IMR-90 (cell line): ENCODE results near the gene SLC2A1. TPM values are rescaled to one million over a fixed set of nuclear protein-coding genes. Genes with fewer than 3 reads are reported as not detected.
A peak's percentile ranks its signal among the peaks of the same experiment; 100 is the strongest.

Source experiments
- ATAC-seq: fragments of 200-7000 bp; cut with Tn5 transposase; 2 replicates; pipeline ENCODE4 v1.9.1; 2020; ENCODE audit warnings: low read depth, mild to moderate bottlenecking, moderate library complexity
- BruUV-seq: library from RNA; stranded (reverse); fragments of 400-500 nt; replicated peaks from 2 replicates; lab custom pipeline; 2021; lab: Mats Ljungman, UMichigan
- CTCF ChIA-PET: fragments of 300-600 bp; formaldehyde crosslinking; extraction: SDS; loops from one replicate; lab custom pipeline; 2021; ENCODE audit warnings: antibody characterized with exemption; lab: Yijun Ruan, JAX
- POLR2A ChIA-PET: fragments of 300-600 bp; sonication (Branson Sonifier 250); formaldehyde crosslinking; loops from one replicate; lab custom pipeline; 2022; ENCODE audit warnings: antibody characterized with exemption; ENCODE audit not compliant: unreplicated experiment; lab: Charles Lee
- DNase-seq: peaks from one replicate; pipeline ENCODE4 v3.0.0; 2013
- H2AFZ ChIP-seq: replicated peaks from 2 replicates; pipeline ENCODE3; 2013; ENCODE audit warnings: low read length, mild to moderate bottlenecking; ENCODE audit not compliant: poor library complexity
- H2AK5ac ChIP-seq: 2 replicates; pipeline ENCODE4 v1.6.1; 2013; ENCODE audit warnings: low read depth, low read length, inconsistent platforms
- H2AK9ac ChIP-seq: replicated peaks from 2 replicates; pipeline ENCODE3; 2013; ENCODE audit warnings: mild to moderate bottlenecking, low read depth, low read length, moderate library complexity; ENCODE audit not compliant: poor library complexity
- H2BK120ac ChIP-seq: 2 replicates; pipeline ENCODE4 v1.6.1; 2013; ENCODE audit warnings: low read depth, low read length, inconsistent platforms
- H2BK15ac ChIP-seq: 3 replicates; pipeline ENCODE4 v1.6.1; 2013; ENCODE audit warnings: low read depth, low read length, inconsistent platforms
- H2BK20ac ChIP-seq: 2 replicates; pipeline ENCODE4 v1.6.1; 2013; ENCODE audit warnings: low read depth, mild to moderate bottlenecking, inconsistent platforms, low read length, moderate library complexity
- H2BK5ac ChIP-seq: 2 replicates; pipeline ENCODE4 v1.6.1; 2013; ENCODE audit warnings: mild to moderate bottlenecking, low read depth, low read length, inconsistent platforms; ENCODE audit not compliant: poor library complexity, severe bottlenecking
- H3K14ac ChIP-seq: replicated peaks from 2 replicates; pipeline ENCODE4 v1.6.1; 2013; ENCODE audit warnings: low read depth, low read length, inconsistent platforms
- H3K18ac ChIP-seq: 2 replicates; pipeline ENCODE4 v1.6.1; 2013; ENCODE audit warnings: low read depth, low read length, control low read depth
- H3K23ac ChIP-seq: 2 replicates; pipeline ENCODE4 v1.6.1; 2013; ENCODE audit warnings: low read depth, low read length, inconsistent platforms
- H3K27ac ChIP-seq: 2 replicates; pipeline ENCODE4 v1.5.1; 2013; ENCODE audit warnings: mild to moderate bottlenecking, control low read depth, low read length; ENCODE audit not compliant: insufficient read depth
- H3K27me3 ChIP-seq: 2 replicates; pipeline ENCODE4 v1.6.1; 2013; ENCODE audit warnings: low read length; ENCODE audit not compliant: control insufficient read depth, insufficient read depth
- H3K36me3 ChIP-seq: 2 replicates; pipeline ENCODE4 v1.6.1; 2013; ENCODE audit warnings: low read length, mixed read lengths; ENCODE audit not compliant: control insufficient read depth, insufficient read depth
- H3K4ac ChIP-seq: 2 replicates; pipeline ENCODE4 v1.6.1; 2013; ENCODE audit warnings: low read depth, low read length, inconsistent platforms
- H3K4me1 ChIP-seq: 2 replicates; pipeline ENCODE4 v1.6.1; 2013; ENCODE audit warnings: low read length, mixed read lengths; ENCODE audit not compliant: control insufficient read depth, insufficient read depth
- H3K4me2 ChIP-seq: 2 replicates; pipeline ENCODE4 v1.6.1; 2013; ENCODE audit warnings: low read depth, mild to moderate bottlenecking, control low read depth, low read length, moderate library complexity
- H3K4me3 ChIP-seq: 2 replicates; pipeline ENCODE4 v1.5.1; 2013; ENCODE audit warnings: low read depth, mild to moderate bottlenecking, control low read depth, low read length, moderate library complexity; ENCODE audit not compliant: insufficient read depth
- H3K56ac ChIP-seq: 2 replicates; pipeline ENCODE4 v1.6.1; 2013; ENCODE audit warnings: low read length, inconsistent platforms; ENCODE audit not compliant: insufficient read depth; ENCODE audit errors: extremely low read depth
- H3K79me1 ChIP-seq, 2 experiments: 2 replicates each; pipeline ENCODE4 v1.6.1; 2013; ENCODE audit warnings: low read length in 2 of 2, inconsistent platforms in 1 of 2, low read depth in 1 of 2
- H3K9ac ChIP-seq: 2 replicates; pipeline ENCODE4 v1.6.1; 2013; ENCODE audit warnings: low read depth, low read length, control low read depth
- H3K9me1 ChIP-seq: 2 replicates; pipeline ENCODE4 v1.6.1; 2013; ENCODE audit warnings: low read length, inconsistent platforms; ENCODE audit not compliant: insufficient read depth
- H3K9me3 ChIP-seq: 2 replicates; pipeline ENCODE4 v1.6.1; 2013; ENCODE audit warnings: low read length; ENCODE audit not compliant: control insufficient read depth, insufficient read depth
- H4K20me1 ChIP-seq: 2 replicates; pipeline ENCODE4 v1.6.1; 2013; ENCODE audit warnings: low read length, inconsistent platforms; ENCODE audit not compliant: insufficient read depth
- H4K5ac ChIP-seq: 2 replicates; pipeline ENCODE4 v1.6.1; 2013; ENCODE audit warnings: mild to moderate bottlenecking, low read depth, low read length, control low read depth
- H4K8ac ChIP-seq, 2 experiments: 2 replicates each; pipeline ENCODE4 v1.6.1; 2013; ENCODE audit warnings: low read depth in 2 of 2, low read length in 2 of 2, control low read depth in 1 of 2, inconsistent platforms in 1 of 2
- H4K91ac ChIP-seq: 2 replicates; pipeline ENCODE4 v1.6.1; 2013; ENCODE audit warnings: low read depth, low read length, inconsistent platforms; ENCODE audit not compliant: insufficient read depth
- BHLHE40 ChIP-seq: fragments of 150-350 bp; IDR thresholded peaks from 2 replicates; pipeline ENCODE4 v1.6.1; 2016; ENCODE audit warnings: mild to moderate bottlenecking, low read depth, low read length
- CHD1 ChIP-seq: IDR thresholded peaks from 2 replicates; pipeline ENCODE4 v1.6.1; 2012; ENCODE audit warnings: low read depth, low read length, improper control_type of control experiment
- FOS ChIP-seq: fragments of 150-350 bp; IDR thresholded peaks from 2 replicates; pipeline ENCODE4 v1.6.1; 2016; ENCODE audit warnings: low read depth, low read length
- MAFK ChIP-seq: IDR thresholded peaks from 2 replicates; pipeline ENCODE4 v1.6.1; 2012; ENCODE audit warnings: low read depth, low read length, improper control_type of control experiment
- MAZ ChIP-seq: IDR thresholded peaks from 2 replicates; pipeline ENCODE4 v1.6.1; 2012; ENCODE audit warnings: low read depth, mild to moderate bottlenecking, low read length, improper control_type of control experiment, moderate library complexity, borderline replicate concordance
- NFE2L2 ChIP-seq: fragments of 150-350 bp; IDR thresholded peaks from 2 replicates; pipeline ENCODE4 v1.6.1; 2016; ENCODE audit warnings: low read depth, mild to moderate bottlenecking, low read length
- POLR2A ChIP-seq: IDR thresholded peaks from 2 replicates; pipeline ENCODE4 v1.6.1; 2012; ENCODE audit warnings: mild to moderate bottlenecking, low read depth, low read length
- RAD21 ChIP-seq: IDR thresholded peaks from 2 replicates; pipeline ENCODE4 v1.6.1; 2012; ENCODE audit warnings: low read length, improper control_type of control experiment
- RCOR1 ChIP-seq: IDR thresholded peaks from 2 replicates; pipeline ENCODE4 v1.6.1; 2012; ENCODE audit warnings: mild to moderate bottlenecking, low read length, improper control_type of control experiment; ENCODE audit not compliant: insufficient replicate concordance
- RFX5 ChIP-seq: IDR thresholded peaks from 2 replicates; pipeline ENCODE4 v1.8.0; 2012; ENCODE audit warnings: low read depth, mild to moderate bottlenecking, low read length, moderate library complexity
- SMC3 ChIP-seq: fragments of 150-350 bp; IDR thresholded peaks from 2 replicates; pipeline ENCODE4 v1.6.1; 2016; ENCODE audit warnings: low read depth, mild to moderate bottlenecking, antibody characterized with exemption, low read length, moderate library complexity
- WGBS, 2 experiments: methylation state at CpG; one replicate each; pipeline versions ENCODE4 v1.1.5 to v1.1.7; 2013; ENCODE audit warnings: missing lambda C conversion rate in 2 of 2; ENCODE audit not compliant: insufficient read length in 1 of 2; ENCODE audit errors: extremely low coverage in 2 of 2; 5-methylcytosine and 5-hydroxymethylcytosine counted together
- dilution Hi-C: fragments of 300-500 bp; cut with HindIII; formaldehyde crosslinking; loops from one replicate; pipeline ENCODE4 v1.14.3; 2018; ENCODE audit warnings: low sequenced_read_pairs; ENCODE audit not compliant: unreplicated experiment
- in situ Hi-C: fragments of 300-500 bp; cut with MboI; formaldehyde crosslinking; loops from 3 replicates; pipeline ENCODE4 v1.14.3; 2019; ENCODE audit warnings: low sequenced_read_pairs, inconsistent platforms, mixed read lengths
- intact Hi-C: fragments of 100-400 bp; cut with micrococcal nuclease; formaldehyde crosslinking; loops from 2 replicates; pipeline ENCODE4 v1.10.0; 2022
- polyA plus RNA-seq, 3 experiments: library from polyadenylated mRNA; depleted of rRNA; stranded (reverse); fragments of >200 nt; gene quantifications; 2 replicates each; pipeline ENCODE4 v1.2.3, GENCODE V29; 2012; ENCODE audit warnings: low replicate concordance in 1 of 3
- total RNA-seq: library from RNA; depleted of rRNA; stranded (reverse); fragments of >200 nt; gene quantifications from 2 replicates; pipeline ENCODE4 v1.2.3, GENCODE V29; 2012
- TF ChIP-seq, protein P1 (sequence below): conservative IDR thresholded peaks from 2 replicates; pipeline ENCODE4 v1.5.1; 2012; ENCODE audit warnings: mild to moderate bottlenecking, low read depth, low read length, improper control_type of control experiment
- TF ChIP-seq, protein P2 (sequence below): fragments of 150-350 bp; IDR thresholded peaks from 2 replicates; pipeline ENCODE4 v1.6.1; 2017; ENCODE audit warnings: mild to moderate bottlenecking, antibody characterized with exemption, low read length, low read depth
- TF ChIP-seq, protein P3 (sequence below): fragments of 150-350 bp; IDR thresholded peaks from 2 replicates; pipeline ENCODE4 v1.6.1; 2016; ENCODE audit warnings: low read depth, mild to moderate bottlenecking, low read length, moderate library complexity, borderline replicate concordance

The SLC2A1 gene
- total and polyA plus RNA-seq, 2 of the 4 experiments (the other 2 are of a cell fraction) = 200 to 395 TPM

DNA sequence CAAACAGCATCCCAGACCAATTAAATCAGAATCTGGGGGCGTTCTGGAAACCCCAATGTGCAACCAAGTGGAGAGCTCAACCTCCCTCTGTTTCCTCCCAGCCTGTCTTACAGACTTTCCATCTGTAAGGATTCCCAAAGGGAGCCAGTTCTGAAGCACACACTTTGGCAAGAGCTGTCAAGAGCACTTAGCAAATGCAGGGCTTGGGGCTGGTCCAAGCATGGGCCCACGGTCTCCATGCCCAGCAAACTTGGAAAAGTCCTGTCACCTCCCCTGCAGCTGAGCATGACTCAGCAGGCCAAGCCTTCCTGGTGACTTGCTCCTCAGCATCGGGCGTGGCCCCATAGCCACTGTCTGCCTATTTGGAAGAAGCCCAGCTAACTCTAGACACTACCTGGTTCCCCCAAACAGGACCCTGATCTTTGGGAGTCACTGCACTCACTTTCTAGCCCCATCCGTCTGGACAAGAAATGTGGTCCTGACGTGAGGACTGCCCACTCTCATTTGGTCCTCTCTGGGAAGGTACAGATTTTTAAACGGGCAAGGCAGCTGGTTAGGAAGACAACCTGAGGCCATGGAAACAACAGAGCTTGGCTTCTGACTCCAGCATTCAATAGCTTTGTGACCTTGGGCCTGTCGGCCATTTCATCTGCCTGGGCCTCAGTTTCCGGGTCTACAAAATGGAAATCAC, 16.9 kb downstream of the SLC2A1 start:
- POLR2A ChIA-PET = no interaction called here
- H3K23ac ChIP-seq = peak overlapping the region; percentile 97
- CTCF ChIA-PET = interaction anchor here (1.5 to 2.0 kb wide), 2 partner anchors 29 to 132 kb away, joined by 4 to 7 read pairs; no protein-coding TSS in a partner anchor
- peak overlapping the region; percentile 99 for H3K4ac ChIP-seq
- DNase-seq (peak; percentile 82), ATAC-seq (peak; percentile 16)
- peak overlapping the region; percentile 97 for H3K14ac ChIP-seq
- peaks cover 75% of the 10 kb centered on the region for H3K36me3 ChIP-seq
- peak overlapping the region; percentile 98 for H2BK5ac ChIP-seq
- peak overlapping the region; percentile 97 for H2AK9ac ChIP-seq
- peak overlapping the region; percentile 96 for H2BK20ac ChIP-seq
- H3K79me1 ChIP-seq = peaks cover 35 to 94% of the 10 kb centered on the region in 2 experiments
- no TSS peak for BruUV-seq
- no peaks in the 10 kb centered on the region for H3K27me3 ChIP-seq
- H2BK120ac ChIP-seq = peak overlapping the region; percentile 99
- H3K4me3 ChIP-seq = no peak overlapping the region
- intact Hi-C loops (no loop called here), in situ Hi-C loops (no loop called here), dilution Hi-C loops (no loop called here)
- H3K9me1 ChIP-seq = peaks cover 63% of the 10 kb centered on the region
- peak overlapping the region; percentile 5; the same call in 1 of the 2 replicates for H3K4me2 ChIP-seq
- peak overlapping the region; percentile 53; the same call in 1 of the 2 replicates for H3K9ac ChIP-seq
- H2AK5ac ChIP-seq = peak overlapping the region; percentile 100
- H4K91ac ChIP-seq = peak overlapping the region; percentile 100
- H2BK15ac ChIP-seq = peak overlapping the region; percentile 87; the same call in 2 of the 3 replicates
- H2AFZ ChIP-seq = peak overlapping the region; percentile 18
- H4K8ac ChIP-seq = peak overlapping the region; percentile 97
- peaks cover 58% of the 10 kb centered on the region for H4K20me1 ChIP-seq
- peak overlapping the region; percentile 94 for H4K5ac ChIP-seq
- 75% methylated on average over 2 of the region's 9 CpGs; no CpG with 5 or more reads in 1 of the 2 experiments for WGBS, 2 experiments
- H3K27ac ChIP-seq = peak overlapping the region; percentile 98
- H3K4me1 ChIP-seq = peaks cover 75% of the 10 kb centered on the region
- peak overlapping the region; percentile 92 for H3K18ac ChIP-seq
- no peaks in the 10 kb centered on the region for H3K9me3 ChIP-seq
- peak overlapping the region; percentile 96 for H3K56ac ChIP-seq
- TF ChIP-seq BHLHE40 (no peak; the same call in 1 of the 2 replicates), RCOR1 (no peak), FOS (peak; percentile 64), SMC3 (no peak), RFX5 (no peak), NFE2L2 (peak; percentile 92), CHD1 (no peak), MAZ (no peak; the same call in 1 of the 2 replicates), MAFK (peak; percentile 42; the same call in 1 of the 2 replicates), RAD21 (no peak), POLR2A (no peak)
- TF ChIP-seq, protein P1, sequence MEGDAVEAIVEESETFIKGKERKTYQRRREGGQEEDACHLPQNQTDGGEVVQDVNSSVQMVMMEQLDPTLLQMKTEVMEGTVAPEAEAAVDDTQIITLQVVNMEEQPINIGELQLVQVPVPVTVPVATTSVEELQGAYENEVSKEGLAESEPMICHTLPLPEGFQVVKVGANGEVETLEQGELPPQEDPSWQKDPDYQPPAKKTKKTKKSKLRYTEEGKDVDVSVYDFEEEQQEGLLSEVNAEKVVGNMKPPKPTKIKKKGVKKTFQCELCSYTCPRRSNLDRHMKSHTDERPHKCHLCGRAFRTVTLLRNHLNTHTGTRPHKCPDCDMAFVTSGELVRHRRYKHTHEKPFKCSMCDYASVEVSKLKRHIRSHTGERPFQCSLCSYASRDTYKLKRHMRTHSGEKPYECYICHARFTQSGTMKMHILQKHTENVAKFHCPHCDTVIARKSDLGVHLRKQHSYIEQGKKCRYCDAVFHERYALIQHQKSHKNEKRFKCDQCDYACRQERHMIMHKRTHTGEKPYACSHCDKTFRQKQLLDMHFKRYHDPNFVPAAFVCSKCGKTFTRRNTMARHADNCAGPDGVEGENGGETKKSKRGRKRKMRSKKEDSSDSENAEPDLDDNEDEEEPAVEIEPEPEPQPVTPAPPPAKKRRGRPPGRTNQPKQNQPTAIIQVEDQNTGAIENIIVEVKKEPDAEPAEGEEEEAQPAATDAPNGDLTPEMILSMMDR = no peak
- TF ChIP-seq, protein P2, sequence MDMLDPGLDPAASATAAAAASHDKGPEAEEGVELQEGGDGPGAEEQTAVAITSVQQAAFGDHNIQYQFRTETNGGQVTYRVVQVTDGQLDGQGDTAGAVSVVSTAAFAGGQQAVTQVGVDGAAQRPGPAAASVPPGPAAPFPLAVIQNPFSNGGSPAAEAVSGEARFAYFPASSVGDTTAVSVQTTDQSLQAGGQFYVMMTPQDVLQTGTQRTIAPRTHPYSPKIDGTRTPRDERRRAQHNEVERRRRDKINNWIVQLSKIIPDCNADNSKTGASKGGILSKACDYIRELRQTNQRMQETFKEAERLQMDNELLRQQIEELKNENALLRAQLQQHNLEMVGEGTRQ = no peak
- TF ChIP-seq, protein P3, sequence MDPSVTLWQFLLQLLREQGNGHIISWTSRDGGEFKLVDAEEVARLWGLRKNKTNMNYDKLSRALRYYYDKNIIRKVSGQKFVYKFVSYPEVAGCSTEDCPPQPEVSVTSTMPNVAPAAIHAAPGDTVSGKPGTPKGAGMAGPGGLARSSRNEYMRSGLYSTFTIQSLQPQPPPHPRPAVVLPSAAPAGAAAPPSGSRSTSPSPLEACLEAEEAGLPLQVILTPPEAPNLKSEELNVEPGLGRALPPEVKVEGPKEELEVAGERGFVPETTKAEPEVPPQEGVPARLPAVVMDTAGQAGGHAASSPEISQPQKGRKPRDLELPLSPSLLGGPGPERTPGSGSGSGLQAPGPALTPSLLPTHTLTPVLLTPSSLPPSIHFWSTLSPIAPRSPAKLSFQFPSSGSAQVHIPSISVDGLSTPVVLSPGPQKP = no peak
